PC-9 (cell line): Measurements from ENCODE around the gene SMPD3. TPM values are rescaled to one million over a fixed set of nuclear protein-coding genes. Genes with fewer than 3 reads are reported as not detected.

Source experiments
- BruUV-seq: library from RNA; stranded (reverse); fragments of 400-500 nt; replicated peaks from 2 replicates; lab custom pipeline; 2021; lab: Mats Ljungman, UMichigan
- CTCF ChIA-PET: fragments of 300-600 bp; sonication (Branson Sonifier 250); formaldehyde crosslinking; loops from one replicate; lab custom pipeline; 2022; ENCODE audit warnings: antibody characterized with exemption; lab: Charles Lee
- POLR2A ChIA-PET: fragments of 300-600 bp; sonication (Branson Sonifier 250); formaldehyde crosslinking; loops from one replicate; lab custom pipeline; 2022; ENCODE audit warnings: antibody characterized with exemption; ENCODE audit not compliant: unreplicated experiment; lab: Charles Lee
- DNase-seq, 2 experiments: peaks; one replicate each; pipeline versions ENCODE4 v3.0.0 to v3.0.0-alpha.2; 2015 to 2022; ENCODE audit warnings: mixed read lengths in 1 of 2
- H2AFZ ChIP-seq: fragments of 200-600 bp; sonication (generic); 2 replicates; pipeline ENCODE4 v1.8.1; 2017; ENCODE audit warnings: antibody characterized with exemption
- H3F3A ChIP-seq: fragments of 200-600 bp; sonication (generic); 2 replicates; pipeline ENCODE4 v1.8.1; 2017; ENCODE audit warnings: antibody characterized with exemption, mild to moderate bottlenecking, low read depth; ENCODE audit not compliant: insufficient read depth
- H3K27ac ChIP-seq: fragments of 200-600 bp; sonication (generic); 2 replicates; pipeline ENCODE4 v1.6.1; 2016; ENCODE audit warnings: mixed run types
- H3K27me3 ChIP-seq: fragments of 200-600 bp; sonication (generic); 2 replicates; pipeline ENCODE4 v1.6.1; 2016; ENCODE audit warnings: low read depth, mixed run types; ENCODE audit not compliant: insufficient read depth
- H3K36me3 ChIP-seq: fragments of 200-600 bp; sonication (generic); 2 replicates; pipeline ENCODE4 v1.6.1; 2016; ENCODE audit warnings: low read depth, mixed run types
- H3K4me1 ChIP-seq: fragments of 200-600 bp; sonication (generic); replicated peaks from 2 replicates; pipeline ENCODE4 v1.6.1; 2016; ENCODE audit warnings: mixed run types; ENCODE audit not compliant: insufficient read depth
- H3K4me2 ChIP-seq: fragments of 200-600 bp; sonication (generic); 2 replicates; pipeline ENCODE4 v1.6.1; 2017; ENCODE audit warnings: mixed run types
- H3K4me3 ChIP-seq: fragments of 200-600 bp; sonication (generic); 2 replicates; pipeline ENCODE4 v1.6.1; 2016; ENCODE audit warnings: mixed run types
- H3K79me2 ChIP-seq: fragments of 200-600 bp; sonication (generic); 2 replicates; pipeline ENCODE4 v1.6.1; 2017; ENCODE audit warnings: low read depth, mixed run types
- H3K9me2 ChIP-seq: fragments of 200-600 bp; sonication (generic); 2 replicates; pipeline ENCODE4 v1.8.1; 2017; ENCODE audit warnings: mild to moderate bottlenecking; ENCODE audit not compliant: insufficient read depth
- H3K9me3 ChIP-seq: fragments of 200-600 bp; sonication (generic); 2 replicates; pipeline ENCODE4 v1.8.1; 2016; ENCODE audit warnings: low read depth; ENCODE audit not compliant: insufficient read depth
- H4K20me1 ChIP-seq: fragments of 200-600 bp; sonication (generic); 2 replicates; pipeline ENCODE4 v1.8.1; 2017; ENCODE audit not compliant: insufficient read depth
- EZH2 ChIP-seq: fragments of 200-600 bp; sonication (generic); IDR thresholded peaks from 2 replicates; pipeline ENCODE4 v1.8.0; 2017; ENCODE audit warnings: antibody characterized with exemption, low read depth
- intact Hi-C: fragments of 100-400 bp; cut with micrococcal nuclease; formaldehyde crosslinking; loops from one replicate; pipeline ENCODE4 v1.10.0; 2022; ENCODE audit not compliant: unreplicated experiment
- total RNA-seq: library from RNA; stranded (reverse); gene quantifications from 2 replicates; pipeline ENCODE4 v1.2.3, GENCODE V29; 2021
- TF ChIP-seq, protein P1 (sequence below): fragments of 200-600 bp; sonication (generic); conservative IDR thresholded peaks from 2 replicates; pipeline ENCODE4 v1.6.1; 2017; ENCODE audit warnings: mixed run types, antibody characterized with exemption, mild to moderate bottlenecking, moderate library complexity

Gene SMPD3
- total RNA-seq, 1 experiment from 2014 or later = 0.94 TPM

GRCh38 chr16:68368301-68368888, 79.9 kb downstream of the SMPD3 start:
- no peak overlapping the region for H2AFZ ChIP-seq
- CTCF ChIA-PET = no interaction called here
- H3K36me3 ChIP-seq = no peaks in the 10 kb centered on the region
- intact Hi-C loops = no loop called here
- H3K27me3 ChIP-seq = no peaks in the 10 kb centered on the region
- no peak overlapping the region for H3K27ac ChIP-seq
- no peak for TF ChIP-seq EZH2
- TF ChIP-seq, protein P1, sequence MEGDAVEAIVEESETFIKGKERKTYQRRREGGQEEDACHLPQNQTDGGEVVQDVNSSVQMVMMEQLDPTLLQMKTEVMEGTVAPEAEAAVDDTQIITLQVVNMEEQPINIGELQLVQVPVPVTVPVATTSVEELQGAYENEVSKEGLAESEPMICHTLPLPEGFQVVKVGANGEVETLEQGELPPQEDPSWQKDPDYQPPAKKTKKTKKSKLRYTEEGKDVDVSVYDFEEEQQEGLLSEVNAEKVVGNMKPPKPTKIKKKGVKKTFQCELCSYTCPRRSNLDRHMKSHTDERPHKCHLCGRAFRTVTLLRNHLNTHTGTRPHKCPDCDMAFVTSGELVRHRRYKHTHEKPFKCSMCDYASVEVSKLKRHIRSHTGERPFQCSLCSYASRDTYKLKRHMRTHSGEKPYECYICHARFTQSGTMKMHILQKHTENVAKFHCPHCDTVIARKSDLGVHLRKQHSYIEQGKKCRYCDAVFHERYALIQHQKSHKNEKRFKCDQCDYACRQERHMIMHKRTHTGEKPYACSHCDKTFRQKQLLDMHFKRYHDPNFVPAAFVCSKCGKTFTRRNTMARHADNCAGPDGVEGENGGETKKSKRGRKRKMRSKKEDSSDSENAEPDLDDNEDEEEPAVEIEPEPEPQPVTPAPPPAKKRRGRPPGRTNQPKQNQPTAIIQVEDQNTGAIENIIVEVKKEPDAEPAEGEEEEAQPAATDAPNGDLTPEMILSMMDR = no peak
- no peaks in the 10 kb centered on the region for H3K4me1 ChIP-seq
- H3F3A ChIP-seq = no peaks in the 10 kb centered on the region
- H4K20me1 ChIP-seq = no peaks in the 10 kb centered on the region
- H3K4me3 ChIP-seq = no peak overlapping the region
- H3K9me3 ChIP-seq = no peaks in the 10 kb centered on the region
- no peak overlapping the region for H3K4me2 ChIP-seq
- no peaks in the 10 kb centered on the region for H3K9me2 ChIP-seq
- POLR2A ChIA-PET = interaction anchor here (0.6 kb wide), 1 partner anchor 401 kb away, joined by 3 read pairs; no protein-coding TSS in a partner anchor
- no peaks in the 10 kb centered on the region for H3K79me2 ChIP-seq
- BruUV-seq = no TSS peak
- DNase-seq = no peak

DNA sequence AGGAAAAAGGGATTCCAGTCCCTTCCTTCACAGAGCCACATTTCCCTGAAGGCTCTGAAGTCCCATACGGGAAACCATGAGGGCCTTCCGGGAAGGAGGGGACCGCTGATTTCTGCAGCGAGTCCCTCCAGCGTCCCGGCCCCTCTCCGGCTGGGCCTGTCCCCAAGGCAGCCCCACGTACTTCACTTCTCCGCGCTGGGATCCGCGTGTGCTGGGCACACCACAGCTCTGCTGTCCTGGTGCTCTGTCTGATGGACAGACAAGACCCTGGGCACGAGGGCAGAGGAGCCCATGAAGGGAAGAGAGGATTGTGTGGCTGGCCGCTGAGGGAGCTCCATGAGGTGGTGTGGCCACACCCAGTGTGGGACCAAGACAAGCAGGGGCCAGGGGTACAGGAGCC, 80.4 kb downstream of the SMPD3 start:
- Histone ChIP-seq H3F3A (no peaks in the 10 kb centered on the region), H3K4me2 (no peak overlapping the region), H3K9me2 (no peaks in the 10 kb centered on the region), H3K9me3 (no peaks in the 10 kb centered on the region), H4K20me1 (no peaks in the 10 kb centered on the region), H3K79me2 (no peaks in the 10 kb centered on the region), H2AFZ (no peak overlapping the region), H3K4me3 (no peak overlapping the region), H3K36me3 (no peaks in the 10 kb centered on the region), H3K27me3 (no peaks in the 10 kb centered on the region), H3K4me1 (no peaks in the 10 kb centered on the region), H3K27ac (no peak overlapping the region)
- ChIA-PET POLR2A (no interaction called here), CTCF (no interaction called here)
- no peak for DNase-seq
- no peak for TF ChIP-seq EZH2
- TF ChIP-seq, protein P1 = no peak
- no TSS peak for BruUV-seq
- intact Hi-C loops = loop anchor here (1.0 kb wide), 1 partner anchor 142 kb away; no protein-coding TSS in a partner anchor

DNA sequence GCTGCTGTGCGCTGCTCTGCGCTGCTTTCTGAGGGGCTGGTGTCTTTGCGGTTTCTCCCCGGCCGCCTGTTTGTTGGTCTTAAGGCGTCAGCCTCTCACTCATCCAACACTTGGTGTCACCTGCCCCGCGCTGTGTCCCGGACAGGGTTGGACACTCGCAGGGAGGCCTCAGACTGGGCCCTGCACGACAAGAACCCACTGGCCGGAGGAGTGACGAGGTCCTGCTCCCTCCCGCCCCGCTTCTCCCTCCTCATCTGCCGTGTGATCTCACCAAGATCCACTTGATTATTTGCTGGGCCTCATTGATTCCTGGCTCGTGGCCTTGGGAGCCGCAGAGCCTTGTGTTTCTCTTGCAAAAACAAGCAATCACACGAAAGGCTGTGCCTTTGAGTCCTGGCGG, 80.9 kb downstream of the SMPD3 start:
- ChIA-PET POLR2A (no interaction called here), CTCF (interaction anchor here (0.6 kb wide), 1 partner anchor 99 kb away, joined by 3 read pairs; no protein-coding TSS in a partner anchor)
- no peak for DNase-seq
- Histone ChIP-seq H3K27me3 (no peaks in the 10 kb centered on the region), H3K79me2 (no peaks in the 10 kb centered on the region), H3K9me2 (no peaks in the 10 kb centered on the region), H2AFZ (no peak overlapping the region), H4K20me1 (no peaks in the 10 kb centered on the region), H3K9me3 (no peaks in the 10 kb centered on the region), H3K27ac (no peak overlapping the region), H3K36me3 (no peaks in the 10 kb centered on the region), H3K4me2 (no peak overlapping the region), H3F3A (no peaks in the 10 kb centered on the region), H3K4me3 (no peak overlapping the region), H3K4me1 (no peaks in the 10 kb centered on the region)
- intact Hi-C loops = loop anchor here (1.0 kb wide), 1 partner anchor 143 kb away; no protein-coding TSS in a partner anchor
- BruUV-seq = no TSS peak
- TF ChIP-seq EZH2 = no peak
- TF ChIP-seq, protein P1 = no peak
